CD4-positive, alpha-beta T cell treated with Interleukin-6 for 4 hours (primary cell): ENCODE results near the gene BAHD1.

ENCODE experiments used
- DNase-seq: peaks from one replicate; pipeline ENCODE4 v3.0.0-alpha.2; 2020; ENCODE audit warnings: mixed read lengths

Gene BAHD1

DNA sequence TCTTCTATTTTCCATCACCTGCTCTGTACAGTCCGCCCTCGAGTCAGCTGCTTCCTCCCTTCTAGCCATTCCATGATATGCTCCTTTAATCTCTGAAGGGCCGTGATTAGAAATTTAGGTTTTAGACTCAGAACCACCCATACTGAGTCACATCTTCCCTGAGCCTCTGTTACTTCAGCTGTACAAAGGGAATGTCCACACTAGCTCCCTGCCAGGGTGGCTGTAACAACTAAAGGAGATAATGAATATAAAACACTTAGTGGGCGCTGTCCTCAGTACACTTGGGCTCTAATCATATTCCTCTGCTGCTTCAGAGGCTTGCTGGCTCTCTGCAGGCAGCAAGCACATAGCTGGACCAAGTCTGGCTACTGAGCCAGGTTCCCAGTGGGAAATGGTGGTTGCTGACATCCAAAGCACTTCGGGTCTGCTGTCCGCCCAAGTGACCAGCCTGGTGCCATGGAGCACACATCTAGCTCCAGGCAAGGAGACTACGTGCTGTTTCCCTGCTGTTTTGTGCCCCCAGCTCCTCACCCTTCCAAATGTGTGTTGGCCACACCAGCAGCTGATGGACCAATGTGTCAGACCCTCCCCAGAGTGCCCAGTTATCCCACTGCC is 29.1 kb downstream of the BAHD1 start:
- no peak for DNase-seq

- peak; percentile 76 for DNase-seq
Observed at GRCh38 chr15:40470423-40471104, 29.8 kb downstream of the BAHD1 start, which contains the start of gene CHST14. CHST14 (plus strand) TSS chr15:40470984; CDS start chr15:40471214, 230 bp downstream.

- DNase-seq: no peak
Observed at GRCh38 chr15:40471105-40471807, 30.5 kb downstream of the BAHD1 start.

DNA sequence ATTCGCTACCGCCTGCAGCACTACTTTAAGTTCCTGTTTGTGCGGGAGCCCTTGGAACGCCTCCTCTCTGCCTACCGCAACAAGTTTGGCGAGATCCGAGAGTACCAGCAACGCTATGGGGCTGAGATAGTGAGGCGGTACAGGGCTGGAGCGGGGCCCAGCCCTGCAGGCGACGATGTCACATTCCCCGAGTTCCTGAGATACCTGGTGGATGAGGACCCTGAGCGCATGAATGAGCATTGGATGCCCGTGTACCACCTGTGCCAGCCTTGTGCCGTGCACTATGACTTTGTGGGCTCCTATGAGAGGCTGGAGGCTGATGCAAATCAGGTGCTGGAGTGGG is 31.0 kb downstream of the BAHD1 start:
- DNase-seq: peak; percentile 33

GRCh38 chr15:40472171-40472727 is 31.5 kb downstream of the BAHD1 start:
- no peak for DNase-seq

DNA sequence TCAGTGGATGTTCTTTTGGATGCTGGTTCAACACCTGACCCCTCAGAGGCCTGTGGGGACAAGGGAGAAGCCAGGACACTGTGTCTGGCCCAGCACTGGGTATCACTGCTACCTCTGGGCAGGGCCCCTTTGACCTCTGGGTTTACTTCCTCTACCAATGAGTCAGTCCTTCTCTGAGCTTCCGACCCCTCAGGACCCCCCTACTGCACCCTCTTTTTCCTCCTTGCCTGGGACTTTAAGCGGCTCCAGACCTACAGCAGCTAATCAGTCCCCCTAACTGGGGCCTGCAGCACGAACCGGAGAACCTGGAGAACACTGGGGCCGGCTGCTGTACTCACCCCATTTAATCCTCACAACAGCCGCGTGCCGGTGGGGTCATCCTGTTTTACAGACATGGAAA is 33.8 kb downstream of the BAHD1 start:
- DNase-seq: no peak

DNA sequence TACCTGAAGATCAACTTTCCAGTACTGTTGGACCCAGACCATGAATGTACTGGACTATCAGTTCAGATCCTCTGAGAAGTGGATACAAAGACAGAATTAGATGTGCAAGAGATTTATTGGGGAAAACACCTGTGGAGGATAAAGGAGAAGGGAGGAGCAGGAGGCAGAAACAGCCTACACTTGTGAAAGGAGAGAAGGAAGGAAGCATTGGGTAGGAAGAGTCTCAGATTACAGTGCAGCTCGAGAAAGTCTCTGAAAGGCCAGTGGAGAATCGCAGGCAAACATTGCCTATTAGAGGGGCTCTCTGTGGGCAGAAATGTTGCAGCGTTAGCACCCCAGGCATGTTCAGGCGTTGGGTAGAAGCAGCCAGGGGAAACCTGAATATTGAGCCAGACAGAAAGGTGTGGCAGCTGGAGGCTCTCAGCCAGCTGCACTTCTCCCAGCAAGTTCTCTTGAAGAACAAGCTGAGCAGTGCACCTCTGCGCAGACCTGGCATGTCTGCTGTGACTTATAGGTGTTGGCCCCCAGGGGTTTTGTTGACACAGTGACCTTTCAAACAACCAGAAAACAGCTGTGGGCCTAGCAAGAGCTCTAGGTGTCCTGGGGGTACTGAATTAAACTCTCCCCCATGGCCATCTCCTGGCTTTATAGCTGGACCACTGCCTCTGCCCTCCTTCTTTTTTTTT is 37.0 kb downstream of the BAHD1 start:
- no peak for DNase-seq

DNA sequence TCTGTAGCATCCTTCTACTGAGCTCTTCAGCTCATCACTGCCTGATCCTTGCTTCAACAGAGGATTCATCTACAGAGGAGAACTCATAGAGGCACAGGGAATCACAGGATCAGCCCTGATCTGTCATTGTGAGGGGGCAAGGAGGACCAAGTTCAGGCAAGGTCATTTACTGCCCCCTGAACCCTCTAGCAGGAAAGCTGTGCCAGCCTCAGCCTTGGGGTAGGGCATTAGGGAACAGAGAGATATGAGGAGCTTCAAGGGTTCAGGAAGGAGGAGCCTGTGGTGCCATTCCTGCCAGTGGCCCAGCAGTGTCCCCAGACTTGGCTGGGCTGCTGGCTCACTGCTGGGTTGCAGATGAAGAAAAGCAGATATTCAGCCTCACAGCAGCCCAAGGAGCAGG is 38.3 kb downstream of the BAHD1 start:
- no peak for DNase-seq

DNA sequence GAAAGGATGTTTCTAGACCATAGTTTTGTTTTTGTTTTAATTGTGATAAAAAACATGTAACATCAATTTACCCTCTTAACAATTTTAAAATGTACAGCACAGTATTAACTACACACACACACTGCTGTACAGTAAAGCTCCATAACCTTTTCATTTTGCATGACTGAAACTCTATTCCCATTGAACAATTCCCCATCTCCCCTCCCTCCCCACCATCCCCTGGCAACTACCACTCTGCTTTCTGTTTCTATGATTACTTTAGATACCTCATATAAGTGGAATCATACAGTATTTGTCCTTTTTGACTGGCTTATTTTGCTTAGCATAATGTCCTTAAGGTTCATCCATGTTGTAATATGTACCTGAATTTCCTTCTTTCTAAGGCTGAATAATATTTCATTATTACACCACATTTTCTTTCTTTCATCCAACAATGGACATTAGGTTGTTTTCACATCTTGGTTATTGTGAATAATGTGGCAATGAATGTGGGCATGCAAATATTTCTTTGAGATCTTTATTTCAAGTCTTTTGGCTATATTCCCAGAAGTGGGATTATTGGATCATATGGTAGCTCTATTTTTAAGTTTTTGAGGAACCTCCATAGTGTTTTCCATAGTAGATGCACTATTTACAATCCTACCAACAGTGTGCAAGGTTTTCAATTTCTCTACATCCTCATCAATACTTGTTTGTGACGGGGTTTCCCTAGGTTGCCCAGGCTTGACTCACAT is 40.8 kb downstream of the BAHD1 start:
- DNase-seq: no peak

GRCh38 chr15:40483919-40484318 is 43.2 kb downstream of the BAHD1 start:
- no peak for DNase-seq

DNA sequence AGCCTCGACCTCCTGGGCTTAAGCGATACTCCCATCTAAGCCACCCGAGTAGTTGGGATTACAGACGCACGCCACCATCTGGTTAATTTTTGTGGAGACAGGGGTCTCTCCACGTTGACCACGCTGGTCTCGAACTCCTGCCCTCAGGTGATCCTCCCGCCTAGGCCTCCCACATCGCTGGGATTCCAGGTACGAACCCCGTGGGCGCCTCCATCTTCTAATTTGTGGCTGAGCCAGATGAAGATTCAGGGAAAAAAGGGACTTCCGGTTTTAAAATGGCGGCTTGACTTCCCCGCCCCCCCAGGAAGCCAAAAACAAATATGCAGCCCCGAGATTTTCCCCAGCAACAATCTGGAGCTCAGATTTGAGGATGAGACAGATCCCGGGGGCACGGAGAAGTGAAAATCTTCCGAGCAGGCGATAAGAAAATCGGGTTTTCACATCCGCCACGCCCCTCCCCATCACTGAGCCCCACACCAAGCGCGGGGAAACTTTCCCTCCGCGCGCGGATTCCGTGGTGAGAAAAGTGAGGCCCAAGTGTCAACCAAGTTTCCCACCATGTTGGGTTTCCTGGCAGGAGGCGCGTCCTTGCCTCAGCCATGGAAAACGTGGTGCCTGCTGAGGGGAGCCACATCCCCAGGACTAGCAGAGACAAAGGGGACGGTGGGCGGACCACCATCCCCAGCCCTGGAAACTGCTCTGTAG is 45.5 kb downstream of the BAHD1 start:
- DNase-seq: no peak

DNA sequence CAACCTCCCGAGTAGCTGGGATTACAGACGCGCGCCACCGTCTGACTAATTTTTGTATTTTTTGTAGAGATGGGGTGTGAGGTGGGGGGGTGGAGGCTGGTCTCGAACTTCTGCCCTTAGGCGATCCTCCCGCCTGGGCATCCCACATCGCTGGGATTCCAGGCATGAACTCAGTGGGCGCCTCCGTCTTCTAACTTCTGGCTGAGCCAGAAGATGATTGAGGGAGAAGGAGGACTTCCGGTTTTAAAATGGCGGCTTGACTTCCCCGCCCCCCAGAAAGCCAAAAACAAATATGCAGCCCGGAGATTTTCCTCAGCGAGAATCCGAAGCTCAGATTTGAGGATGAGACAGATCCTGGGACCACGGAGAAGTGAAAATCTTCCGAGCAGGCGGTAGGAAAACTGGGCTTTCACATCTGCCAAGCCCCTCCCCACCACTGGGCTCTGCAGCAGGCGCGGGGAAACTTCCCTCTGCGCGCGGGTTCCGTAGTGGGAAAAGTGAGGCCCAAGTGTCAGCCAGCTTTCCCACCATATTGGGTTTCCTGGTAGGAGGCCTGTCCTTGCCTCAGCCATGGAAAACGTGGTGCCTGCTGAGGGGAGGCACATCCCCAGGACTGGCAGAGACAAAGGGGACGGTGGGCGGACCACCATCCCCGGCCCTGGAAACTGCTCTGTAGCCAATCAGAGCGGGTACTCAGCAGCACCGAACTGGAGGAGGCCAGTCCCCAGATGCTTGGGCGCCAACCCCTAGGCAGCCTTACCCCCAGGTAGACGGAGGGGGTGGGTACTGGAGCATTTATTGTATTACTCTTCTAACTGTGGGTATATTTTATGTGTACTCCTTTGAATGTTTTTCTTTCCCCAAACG is 47.3 kb downstream of the BAHD1 start:
- no peak for DNase-seq

DNA sequence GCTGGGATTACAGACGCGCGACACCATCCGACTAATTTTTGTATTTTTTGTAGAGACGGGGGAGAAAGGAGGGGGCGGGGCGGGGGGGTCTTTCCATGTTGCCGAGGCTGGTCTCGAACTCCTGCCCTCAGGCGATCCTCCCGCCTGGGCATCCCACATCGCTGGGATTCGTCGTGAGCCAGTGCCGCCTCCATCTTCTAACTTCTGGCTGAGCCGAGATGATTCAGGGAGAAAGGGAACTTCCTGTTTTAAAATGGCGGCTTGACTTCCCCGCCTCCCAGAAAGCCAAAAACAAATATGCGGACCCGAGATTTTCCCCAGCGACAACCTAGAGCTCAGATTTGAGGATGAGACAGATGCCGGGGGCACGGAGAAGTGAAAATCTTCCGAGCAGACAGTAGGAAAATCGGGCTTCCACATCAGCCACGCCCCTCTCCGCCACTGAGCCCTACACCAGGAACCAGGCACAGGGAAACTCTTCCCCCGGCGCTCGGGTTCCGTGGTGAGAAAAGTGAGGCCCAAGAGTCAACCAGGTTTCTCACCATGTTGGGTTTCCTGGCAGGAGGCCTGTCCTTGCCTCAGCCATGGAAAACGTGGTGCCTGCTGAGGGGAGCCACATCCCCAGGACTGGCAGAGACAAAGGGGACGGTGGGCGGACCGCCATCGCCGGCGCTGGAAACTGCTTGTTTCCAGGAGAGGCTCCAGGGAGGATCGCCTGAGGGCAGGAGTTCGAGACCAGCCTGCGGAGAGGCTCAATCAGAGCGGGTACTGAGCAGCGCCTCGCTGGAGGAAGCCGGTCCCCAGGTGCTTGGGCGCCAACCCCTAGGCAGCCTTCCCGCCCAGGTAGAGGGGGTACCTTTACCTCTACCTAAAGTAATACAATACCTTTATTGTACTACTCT is 48.8 kb downstream of the BAHD1 start:
- DNase-seq: no peak

- peak; percentile 63 for DNase-seq
Observed at GRCh38 chr15:40493089-40493840, 52.5 kb downstream of the BAHD1 start.

DNA sequence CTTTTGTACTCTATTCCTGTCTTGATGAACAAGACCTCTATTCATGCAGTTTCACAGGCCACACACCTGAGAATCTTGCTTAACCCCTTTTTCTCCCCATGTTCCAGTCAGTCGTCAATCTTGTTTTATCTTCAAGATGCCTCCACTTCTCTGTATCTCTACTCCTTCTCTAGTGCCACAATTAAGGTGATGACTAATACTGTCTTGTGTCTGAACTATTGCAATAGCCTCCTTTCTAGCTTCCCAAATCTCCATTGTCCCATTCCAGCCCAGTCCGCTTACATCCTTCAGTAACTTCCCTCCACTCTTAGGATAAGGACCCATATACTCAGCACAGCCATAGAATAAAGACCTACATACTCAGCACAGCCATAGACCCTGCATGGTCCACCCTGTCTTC is 54.8 kb downstream of the BAHD1 start:
- no peak for DNase-seq

- DNase-seq: no peak
Observed at GRCh38 chr15:40498418-40498817, 57.7 kb downstream of the BAHD1 start.

DNA sequence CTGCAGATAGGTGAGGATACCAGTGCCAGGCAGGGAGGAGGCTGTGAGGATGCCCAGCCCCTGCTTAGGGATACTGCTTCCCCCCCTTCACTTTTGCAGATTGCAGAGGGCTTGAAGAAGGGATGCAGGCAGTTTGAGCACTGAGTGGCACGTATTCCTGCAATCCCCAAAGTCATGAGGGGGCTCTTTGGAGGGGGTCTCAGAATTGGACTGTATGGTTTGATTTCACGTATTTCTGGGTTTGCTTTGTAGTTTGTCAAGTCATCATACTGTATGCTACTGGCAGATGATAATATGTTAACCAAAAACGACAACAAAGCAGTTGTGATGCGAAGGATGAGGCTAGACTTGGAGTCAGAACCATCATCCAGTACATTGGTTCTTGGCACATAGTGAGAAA is 58.1 kb downstream of the BAHD1 start:
- no peak for DNase-seq

DNA sequence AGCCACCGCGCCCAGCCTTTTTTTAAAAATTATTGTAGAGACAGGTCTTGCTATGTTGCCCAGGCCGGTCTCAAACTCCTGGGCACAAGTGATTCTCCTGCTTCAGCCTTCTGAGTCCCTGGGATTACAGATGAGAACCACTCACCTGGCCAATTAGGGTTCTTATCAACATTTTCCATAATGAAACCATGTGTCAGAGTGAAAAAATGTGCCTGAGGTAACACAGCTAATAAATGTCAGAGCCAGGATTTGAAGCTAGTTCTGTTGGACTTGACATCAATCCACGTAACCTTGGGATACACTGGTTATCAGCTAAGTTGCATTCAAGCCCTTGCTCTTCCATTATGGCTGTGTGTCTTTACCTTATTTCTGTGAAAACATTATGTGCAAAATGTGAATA is 59.2 kb downstream of the BAHD1 start:
- no peak for DNase-seq
